AG10803 (cell line): ENCODE measurements around the gene ABL1.

Experiments used
- DNase-seq: peaks from one replicate; pipeline ENCODE4 v3.0.0; 2010; ENCODE audit warnings: low read depth
- H3K4me3 ChIP-seq: 2 replicates; pipeline ENCODE4 v1.5.1; 2011; ENCODE audit warnings: mild to moderate bottlenecking, low read length, control low read depth
- TF ChIP-seq, protein P1 (sequence below): conservative IDR thresholded peaks from 2 replicates; pipeline ENCODE4 v1.5.1; 2011; ENCODE audit warnings: mild to moderate bottlenecking, low read length, control low read depth, inconsistent platforms

Gene ABL1

DNA sequence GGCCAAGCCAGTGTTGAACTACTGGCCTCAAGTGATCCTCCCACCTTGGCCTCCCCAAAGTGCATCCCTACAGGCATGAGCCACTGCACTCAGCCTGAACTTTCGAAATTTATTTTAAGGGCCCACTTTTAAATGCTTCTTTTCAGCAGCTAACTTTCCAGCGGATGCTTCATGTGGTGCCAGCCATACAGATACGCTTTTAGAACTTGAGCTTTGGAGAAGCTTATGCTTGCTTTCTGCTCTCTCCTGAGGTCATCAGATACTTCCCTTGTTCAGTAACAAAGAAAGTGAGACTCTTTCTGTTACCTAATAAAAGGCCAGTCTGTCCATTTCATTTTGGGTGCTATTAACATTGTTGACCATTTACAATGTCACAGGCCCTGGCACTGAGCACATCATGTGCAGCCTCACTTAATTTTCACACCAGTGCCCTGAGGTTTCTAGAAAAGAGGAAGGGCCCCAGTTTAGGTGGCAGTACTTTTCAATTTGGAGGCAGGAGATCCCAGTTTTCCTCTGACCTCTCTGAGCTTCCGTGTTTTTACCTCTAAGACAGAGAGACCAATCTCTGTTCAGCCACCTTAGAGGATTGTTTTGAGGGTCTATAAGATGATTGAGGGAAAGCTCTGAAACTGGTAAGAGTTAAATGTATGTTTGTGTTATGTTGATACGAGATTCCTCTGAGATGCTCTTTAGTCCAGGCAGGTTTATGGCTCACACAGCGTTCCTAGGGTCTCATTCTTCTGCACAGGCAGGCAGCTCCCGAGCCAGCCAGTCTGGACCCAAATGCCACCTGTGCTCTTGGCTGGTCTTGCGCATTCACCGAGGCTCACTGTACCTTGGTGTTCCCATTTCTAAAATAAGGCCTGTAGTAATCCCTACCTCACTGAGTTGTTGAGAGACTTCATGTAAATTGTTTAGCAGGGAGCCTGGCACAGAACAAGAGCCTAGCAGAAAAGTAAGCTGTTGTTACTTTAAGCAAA, 4.4 kb downstream of the ABL1 start:
- DNase-seq, result no peak
- TF ChIP-seq, protein P1, sequence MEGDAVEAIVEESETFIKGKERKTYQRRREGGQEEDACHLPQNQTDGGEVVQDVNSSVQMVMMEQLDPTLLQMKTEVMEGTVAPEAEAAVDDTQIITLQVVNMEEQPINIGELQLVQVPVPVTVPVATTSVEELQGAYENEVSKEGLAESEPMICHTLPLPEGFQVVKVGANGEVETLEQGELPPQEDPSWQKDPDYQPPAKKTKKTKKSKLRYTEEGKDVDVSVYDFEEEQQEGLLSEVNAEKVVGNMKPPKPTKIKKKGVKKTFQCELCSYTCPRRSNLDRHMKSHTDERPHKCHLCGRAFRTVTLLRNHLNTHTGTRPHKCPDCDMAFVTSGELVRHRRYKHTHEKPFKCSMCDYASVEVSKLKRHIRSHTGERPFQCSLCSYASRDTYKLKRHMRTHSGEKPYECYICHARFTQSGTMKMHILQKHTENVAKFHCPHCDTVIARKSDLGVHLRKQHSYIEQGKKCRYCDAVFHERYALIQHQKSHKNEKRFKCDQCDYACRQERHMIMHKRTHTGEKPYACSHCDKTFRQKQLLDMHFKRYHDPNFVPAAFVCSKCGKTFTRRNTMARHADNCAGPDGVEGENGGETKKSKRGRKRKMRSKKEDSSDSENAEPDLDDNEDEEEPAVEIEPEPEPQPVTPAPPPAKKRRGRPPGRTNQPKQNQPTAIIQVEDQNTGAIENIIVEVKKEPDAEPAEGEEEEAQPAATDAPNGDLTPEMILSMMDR, result no peak
- no peak overlapping the region; the same call in 1 of the 2 replicates for H3K4me3 ChIP-seq

DNA sequence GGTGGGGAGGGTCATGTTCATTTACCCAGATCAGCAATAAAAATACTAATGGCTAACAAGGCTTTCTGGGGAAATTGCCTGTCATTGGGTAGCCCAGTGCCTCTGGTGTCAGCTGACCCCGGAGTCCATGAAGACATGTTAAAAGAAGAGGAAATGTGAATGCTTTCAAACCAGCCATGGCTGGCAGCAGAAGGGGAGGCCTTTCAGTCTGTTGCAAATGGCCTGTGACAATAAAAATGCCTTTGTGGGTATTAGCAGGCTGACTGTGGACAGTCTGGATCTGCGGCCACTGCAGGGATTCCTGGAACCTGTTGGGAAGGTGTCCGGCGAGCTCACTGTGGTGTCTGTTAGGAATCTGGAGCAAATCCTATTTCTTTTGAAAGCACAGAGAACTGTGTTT, 7.5 kb downstream of the ABL1 start:
- TF ChIP-seq, protein P1, result no peak
- H3K4me3 ChIP-seq, result no peak overlapping the region
- DNase-seq, result no peak

DNA sequence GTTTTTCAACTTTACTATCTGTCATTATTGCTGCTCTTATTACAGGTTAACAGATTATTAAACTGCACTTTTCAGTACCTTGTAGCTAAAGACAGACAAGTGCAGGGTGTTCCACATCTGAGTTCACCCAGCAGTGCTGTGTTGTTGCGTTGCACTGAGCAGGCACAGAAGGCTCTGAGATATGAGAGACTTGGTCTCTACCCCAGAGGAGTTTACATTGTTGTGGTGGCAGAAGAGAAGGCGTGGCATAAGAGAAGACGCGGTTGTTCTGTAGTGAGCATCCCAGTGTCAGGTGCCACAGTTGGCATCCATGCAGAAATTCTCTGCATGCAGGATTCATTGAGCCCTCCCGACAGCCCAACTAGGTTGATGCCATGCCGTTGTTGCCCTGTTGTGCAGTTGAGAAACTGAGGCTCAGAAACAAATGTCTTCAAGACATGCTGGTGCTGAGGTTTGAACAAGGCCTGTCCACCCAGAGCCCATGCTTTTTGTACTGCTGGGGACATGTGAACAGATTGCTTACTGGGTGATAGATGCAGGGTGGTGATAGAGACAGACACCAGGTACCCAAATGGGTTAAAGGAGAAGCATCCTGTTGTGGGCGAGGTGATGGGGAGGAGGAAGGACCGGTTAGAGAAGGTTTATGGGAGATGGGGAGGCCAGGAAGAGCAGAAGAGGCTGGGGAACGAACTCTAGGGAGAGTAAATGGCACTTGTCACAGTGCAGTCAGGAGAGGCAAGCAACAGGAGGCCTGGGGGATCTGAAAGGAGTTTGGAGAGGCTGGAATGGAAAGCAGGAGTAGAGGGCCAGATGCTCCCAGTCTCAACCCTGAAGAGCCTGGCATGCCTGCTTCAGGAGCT, 8.2 kb downstream of the ABL1 start:
- TF ChIP-seq, protein P1, result no peak
- DNase-seq, result no peak
- no peak overlapping the region for H3K4me3 ChIP-seq

DNA sequence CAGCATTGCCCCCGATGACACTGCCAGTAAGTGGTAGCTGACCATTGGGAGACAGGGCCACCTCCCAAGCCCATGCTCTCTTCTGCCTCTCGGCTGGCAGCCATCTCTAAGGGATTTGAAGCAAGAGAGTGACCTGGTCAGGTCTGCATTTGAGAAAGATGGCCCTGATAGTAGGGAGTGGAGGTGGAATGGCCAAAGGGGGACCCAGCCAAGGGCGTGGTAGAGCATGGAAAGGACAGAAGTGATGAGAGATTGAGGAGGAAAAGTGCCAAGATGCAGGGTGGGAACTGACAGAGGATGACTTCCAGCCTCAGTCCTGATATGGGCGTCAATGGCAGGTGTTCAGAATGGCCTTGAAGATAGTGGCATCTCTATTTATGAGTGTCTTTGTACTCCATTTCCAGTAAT, 9.0 kb downstream of the ABL1 start:
- TF ChIP-seq, protein P1, result no peak
- DNase-seq, result no peak

DNA sequence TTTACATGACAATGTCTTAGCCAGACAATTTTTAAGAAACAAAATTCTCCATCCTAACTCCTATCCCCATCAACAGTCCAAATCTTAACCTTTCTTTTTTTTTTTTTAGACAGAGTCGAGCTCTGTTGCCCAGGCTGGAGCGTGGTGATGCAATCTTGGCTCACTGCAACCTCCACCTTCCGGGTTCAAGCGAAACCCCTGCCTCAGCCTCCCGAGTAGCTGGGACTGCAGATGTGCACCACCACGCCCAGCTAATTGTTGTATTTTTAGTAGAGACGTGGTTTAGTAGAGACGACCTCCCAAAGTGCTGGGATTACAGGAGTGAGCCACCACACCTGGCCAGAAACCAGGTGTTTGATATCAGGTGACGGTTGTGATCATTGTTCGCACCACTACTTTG, 10.2 kb downstream of the ABL1 start:
- TF ChIP-seq, protein P1, result no peak
- no peak for DNase-seq
- H3K4me3 ChIP-seq, result no peak overlapping the region

More for the DNA sequence above, 9.0 kb downstream of the ABL1 start:
- no peak overlapping the region for H3K4me3 ChIP-seq

DNA sequence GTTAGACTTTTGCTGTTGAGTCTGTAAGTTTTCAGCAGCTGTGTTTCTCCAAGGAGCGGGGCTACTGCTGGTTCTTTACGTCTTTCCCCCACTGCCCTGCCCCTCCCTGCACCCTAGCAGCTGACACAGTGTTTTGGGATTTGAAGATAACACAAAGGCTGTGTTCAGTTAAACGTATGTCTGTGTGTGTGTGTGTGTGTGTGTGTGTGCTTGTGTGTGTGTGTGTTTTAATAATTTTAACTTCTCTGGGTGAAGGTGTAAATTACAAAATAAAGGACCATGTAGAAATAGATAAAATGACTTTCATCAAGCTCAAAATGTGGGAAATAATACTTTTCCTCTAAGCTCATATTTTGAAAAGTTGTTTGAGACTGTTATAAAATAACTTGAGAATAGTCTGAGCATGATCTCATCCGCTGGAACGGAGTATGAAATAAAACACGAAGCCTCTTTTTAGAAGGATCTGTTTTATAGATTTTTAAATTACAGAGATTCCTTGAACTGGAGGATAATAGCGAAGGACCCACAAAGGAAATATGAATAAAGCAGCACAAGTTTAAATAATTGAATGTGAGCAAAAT, 10.9 kb downstream of the ABL1 start:
- H3K4me3 ChIP-seq, result peak overlapping the region; percentile 47
- TF ChIP-seq, protein P1, result no peak
- peak; percentile 72 for DNase-seq
